Tibial nerve (tissue), 4 donors: ENCODE measurements around the gene AMBP. TPM values are rescaled to one million over a fixed set of nuclear protein-coding genes. Genes with fewer than 3 reads are reported as not detected.

Source experiments
- DNase-seq, 2 donors: peaks; one replicate each; pipeline ENCODE4 v3.0.0-alpha.2; 2019; ENCODE audit warnings: low spot score in 2 of 2
- H3K27ac ChIP-seq, 4 donors: fragments of 200-600 bp; sonication (generic) in 3 of 4; one replicate each; pipeline ENCODE4 v1.5.1; 2017 to 2019; ENCODE audit warnings: mild to moderate bottlenecking in 1 of 4
- H3K27me3 ChIP-seq, 2 donors: fragments of 200-600 bp; sonication (generic) in 1 of 2; one replicate each; pipeline versions ENCODE4 v1.5.1 to v1.6.0; 2017 to 2019
- H3K36me3 ChIP-seq, 3 donors: fragments of 200-600 bp; sonication (generic); one replicate each; pipeline ENCODE4 v1.5.1; 2018 to 2019
- H3K4me1 ChIP-seq, 4 donors: fragments of 200-600 bp; sonication (generic) in 3 of 4; one replicate each; pipeline ENCODE4 v1.5.1; 2017 to 2019
- H3K4me3 ChIP-seq, 4 donors: fragments of 200-600 bp; sonication (generic) in 3 of 4; one replicate each; pipeline ENCODE4 v1.5.1; 2017 to 2019; ENCODE audit warnings: mild to moderate bottlenecking in 1 of 4, moderate library complexity in 1 of 4
- H3K9me3 ChIP-seq, 4 donors: fragments of 200-600 bp; sonication (generic) in 3 of 4; one replicate each; pipeline ENCODE4 v1.5.1; 2017 to 2019
- CTCF ChIP-seq, 5 experiments: fragments of 200-600 bp in 3 of 5; fragments of 450-650 bp in 2 of 5; sonication (generic) in 3 of 5; IDR thresholded peaks; one replicate each; pipeline ENCODE4 v1.5.1; 2016 to 2019; ENCODE audit warnings: antibody characterized with exemption in 5 of 5, mild to moderate bottlenecking in 3 of 5, moderate library complexity in 2 of 5
- EP300 ChIP-seq, 2 donors: sonication (generic); formaldehyde crosslinking; IDR thresholded peaks; one replicate each; pipeline ENCODE4 v1.6.1; 2017; ENCODE audit warnings: antibody characterized with exemption in 2 of 2, mild to moderate bottlenecking in 1 of 2
- POLR2A ChIP-seq, 2 donors: fragments of 450-650 bp; IDR thresholded peaks; one replicate each; pipeline ENCODE4 v1.6.1; 2017; ENCODE audit warnings: antibody characterized with exemption in 2 of 2, mild to moderate bottlenecking in 2 of 2, moderate library complexity in 2 of 2
- WGBS, 2 donors: methylation state at CpG; one replicate each; pipeline ENCODE4 v1.1.5; 2018; 5-methylcytosine and 5-hydroxymethylcytosine counted together
- total RNA-seq, 4 donors: library from RNA; depleted of rRNA; stranded (reverse); fragments of >200 nt; gene quantifications; one replicate each; pipeline ENCODE4 v1.1.0, GENCODE V29; 2016

AMBP gene
- total RNA-seq, 4 donors from 2014 or later, result not detected

DNA sequence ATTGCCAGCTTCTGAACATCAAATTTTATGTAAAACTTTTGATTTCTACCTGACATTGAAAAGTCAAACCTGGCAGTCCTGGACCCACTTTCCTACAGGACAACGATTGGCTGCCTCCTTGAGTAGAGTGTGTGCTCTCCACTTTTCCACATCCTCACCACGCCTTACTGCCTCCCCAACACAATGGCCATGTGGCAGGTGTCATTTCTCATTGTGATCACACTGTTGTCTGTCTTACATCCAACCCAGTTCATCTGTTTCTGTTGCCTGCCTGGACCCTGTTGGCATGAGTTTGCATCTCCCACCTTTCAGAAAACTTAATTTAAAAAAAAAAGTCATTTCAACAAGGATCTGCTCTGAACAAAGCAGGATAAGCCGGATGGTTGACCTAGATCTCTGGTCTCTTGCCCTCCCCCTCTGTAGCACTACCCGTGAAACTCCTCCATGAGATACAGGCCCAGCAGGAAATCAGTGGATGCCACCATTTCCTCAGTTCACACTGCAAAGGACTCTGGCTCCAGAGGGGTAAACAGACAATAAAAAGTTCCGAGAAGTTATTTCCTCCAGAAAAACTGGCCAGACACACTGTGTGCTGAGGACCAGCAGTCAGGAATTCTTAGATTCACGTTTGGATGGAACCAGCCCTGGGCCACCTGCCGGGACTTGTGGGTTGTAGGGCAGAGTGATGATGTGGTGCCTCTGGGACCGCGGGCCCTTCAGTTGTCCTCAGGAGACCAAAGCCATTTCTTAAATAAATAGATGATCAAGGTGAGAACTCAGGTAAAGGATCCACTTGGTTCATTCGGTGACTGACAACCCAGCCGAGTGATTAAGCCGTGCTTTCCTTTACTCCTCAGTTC, 48.6 kb downstream of the AMBP start:
- Histone ChIP-seq H3K27ac (no peak overlapping the region), H3K27me3 (no peaks in the 10 kb centered on the region), H3K9me3 (no peaks in the 10 kb centered on the region), H3K36me3 (peaks cover 0 to 89% (median 0%) of the 10 kb centered on the region in 3 donors), H3K4me1 (peaks cover 0 to 12% (median 0%) of the 10 kb centered on the region in 4 donors), H3K4me3 (no peak overlapping the region)
- TF ChIP-seq POLR2A (IDR thresholded peaks at IDR 0.05) (no peak), CTCF (IDR thresholded peaks at IDR 0.05) (no peak), EP300 (IDR thresholded peaks at IDR 0.05) (no peak)
- WGBS, 2 donors, result 87 to 89% methylated on average over 12 of the region's 12 CpGs
- DNase-seq, result no peak

- peaks cover 0 to 7% (median 0%) of the 10 kb centered on the region in 4 donors for H3K9me3 ChIP-seq
- no peaks in the 10 kb centered on the region for H3K27me3 ChIP-seq
- H3K4me1 ChIP-seq, result peaks cover 0 to 12% (median 0%) of the 10 kb centered on the region in 4 donors
- no peak overlapping the region for H3K27ac ChIP-seq
- TF ChIP-seq CTCF (IDR thresholded peaks at IDR 0.05) (no peak), POLR2A (IDR thresholded peaks at IDR 0.05) (no peak), EP300 (IDR thresholded peaks at IDR 0.05) (no peak)
- H3K36me3 ChIP-seq, result peaks cover 0 to 89% (median 0%) of the 10 kb centered on the region in 3 donors
- DNase-seq, result no peak
- H3K4me3 ChIP-seq, result no peak overlapping the region
- WGBS, 2 donors, result 94 to 95% methylated on average over 22 of the region's 22 CpGs
Measured at GRCh38 chr9:114028646-114029045, 49.5 kb downstream of the AMBP start.

- H3K4me3 ChIP-seq, result no peak overlapping the region
- no peak for DNase-seq
- 90 to 92% methylated on average over 4 of the region's 4 CpGs for WGBS, 2 donors
- no peak overlapping the region for H3K27ac ChIP-seq
- peaks cover 0 to 89% (median 0%) of the 10 kb centered on the region in 3 donors for H3K36me3 ChIP-seq
- TF ChIP-seq CTCF (IDR thresholded peaks at IDR 0.05) (no peak), POLR2A (IDR thresholded peaks at IDR 0.05) (no peak)
- H3K27me3 ChIP-seq, result no peaks in the 10 kb centered on the region
- H3K9me3 ChIP-seq, result peaks cover 0 to 14% (median 1%) of the 10 kb centered on the region in 4 donors
- peaks cover 0 to 12% (median 0%) of the 10 kb centered on the region in 4 donors for H3K4me1 ChIP-seq
Measured at GRCh38 chr9:114027863-114028465, 50.1 kb downstream of the AMBP start.

GRCh38 chr9:114027159-114027862, 50.8 kb downstream of the AMBP start:
- no peak overlapping the region for H3K27ac ChIP-seq
- DNase-seq, result no peak
- TF ChIP-seq EP300 (IDR thresholded peaks at IDR 0.05) (no peak), POLR2A (IDR thresholded peaks at IDR 0.05) (no peak), CTCF (IDR thresholded peaks at IDR 0.05) (no peak)
- peaks cover 0 to 20% (median 5%) of the 10 kb centered on the region in 4 donors for H3K9me3 ChIP-seq
- H3K4me1 ChIP-seq, result peaks cover 0 to 7% (median 0%) of the 10 kb centered on the region in 4 donors
- no peaks in the 10 kb centered on the region for H3K27me3 ChIP-seq
- H3K36me3 ChIP-seq, result peaks cover 0 to 88% (median 0%) of the 10 kb centered on the region in 3 donors
- no peak overlapping the region for H3K4me3 ChIP-seq
- 85 to 88% methylated on average over 12 to 13 of the region's 13 CpGs for WGBS, 2 donors
